Fibroblast of skin of back (primary cell): Measurements from ENCODE around the gene RAD51.

Experiments used
- DNase-seq: peaks from one replicate; pipeline ENCODE4 v3.0.0-alpha.2; 2013

RAD51 gene

DNA sequence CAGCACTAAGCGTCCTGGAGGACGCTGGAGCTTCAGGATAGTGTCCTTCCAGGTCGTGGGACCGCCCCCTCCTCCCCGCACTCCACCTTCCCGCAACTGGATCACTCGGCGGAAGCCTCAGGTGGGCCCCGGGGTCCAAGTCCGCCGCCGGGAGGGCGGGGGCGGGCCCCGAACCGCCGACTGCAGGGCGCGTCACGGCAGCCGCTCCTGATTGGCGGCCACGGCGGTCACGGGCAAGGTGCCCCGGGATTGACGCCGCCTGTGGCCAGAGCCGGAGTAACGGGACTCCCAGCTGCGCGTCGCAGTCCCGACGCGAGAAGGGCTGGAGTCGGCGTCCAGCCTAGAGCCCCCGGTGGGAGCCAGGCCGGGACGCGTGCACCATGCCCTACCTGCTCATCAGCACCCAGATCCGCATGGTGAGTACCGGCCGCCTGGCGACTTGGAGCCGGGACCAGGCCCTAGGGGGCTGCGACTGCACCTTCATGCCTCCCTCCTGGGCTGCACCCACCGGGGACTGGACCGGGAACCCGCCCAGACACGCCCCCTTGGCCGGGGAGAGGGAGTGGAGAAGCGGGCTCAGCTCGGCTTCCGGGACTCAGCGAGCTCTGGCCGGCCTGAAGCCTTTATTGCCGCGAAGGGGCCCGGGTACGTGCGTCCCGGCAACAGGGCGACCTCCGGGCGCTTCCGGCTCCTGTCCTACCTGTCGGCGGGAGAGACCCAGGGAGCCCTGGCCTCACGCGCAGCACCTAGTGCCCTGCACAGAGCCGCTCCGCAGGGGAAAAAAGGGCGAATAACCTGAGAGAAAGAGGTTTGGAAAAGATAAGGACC, 69.0 kb downstream of the RAD51 start, which contains the start of gene GCHFR:
Gene GCHFR, plus strand, starts transcription at position 268 of the 828 bp plus-strand sequence. Its CDS starts 113 bp downstream, at position 381.
- DNase-seq, result peak; percentile 61

DNA sequence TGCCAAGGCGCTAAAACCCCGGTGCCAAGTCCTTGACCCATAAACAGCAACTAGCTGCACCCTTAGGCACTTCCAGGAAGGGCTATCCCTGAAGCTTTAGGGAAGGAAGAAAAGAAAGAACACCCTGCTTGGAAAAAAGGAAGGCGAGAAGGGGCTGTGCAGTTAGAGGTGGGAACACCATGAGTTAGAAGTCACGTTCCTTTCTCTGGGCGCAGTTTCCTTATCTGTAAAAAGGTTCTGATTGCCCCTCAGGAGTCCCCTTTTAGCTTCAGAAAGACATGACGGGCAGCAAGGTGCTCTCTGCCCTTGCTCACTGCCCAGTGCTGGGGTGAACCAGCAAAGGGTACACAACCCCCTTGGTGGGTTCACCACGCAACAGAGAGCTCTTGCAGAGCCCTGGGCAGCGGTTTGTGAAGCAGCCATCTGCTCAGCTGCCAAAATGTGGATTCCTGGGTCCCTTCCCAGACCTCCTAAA, 69.7 kb downstream of the RAD51 start:
- no peak for DNase-seq

DNA sequence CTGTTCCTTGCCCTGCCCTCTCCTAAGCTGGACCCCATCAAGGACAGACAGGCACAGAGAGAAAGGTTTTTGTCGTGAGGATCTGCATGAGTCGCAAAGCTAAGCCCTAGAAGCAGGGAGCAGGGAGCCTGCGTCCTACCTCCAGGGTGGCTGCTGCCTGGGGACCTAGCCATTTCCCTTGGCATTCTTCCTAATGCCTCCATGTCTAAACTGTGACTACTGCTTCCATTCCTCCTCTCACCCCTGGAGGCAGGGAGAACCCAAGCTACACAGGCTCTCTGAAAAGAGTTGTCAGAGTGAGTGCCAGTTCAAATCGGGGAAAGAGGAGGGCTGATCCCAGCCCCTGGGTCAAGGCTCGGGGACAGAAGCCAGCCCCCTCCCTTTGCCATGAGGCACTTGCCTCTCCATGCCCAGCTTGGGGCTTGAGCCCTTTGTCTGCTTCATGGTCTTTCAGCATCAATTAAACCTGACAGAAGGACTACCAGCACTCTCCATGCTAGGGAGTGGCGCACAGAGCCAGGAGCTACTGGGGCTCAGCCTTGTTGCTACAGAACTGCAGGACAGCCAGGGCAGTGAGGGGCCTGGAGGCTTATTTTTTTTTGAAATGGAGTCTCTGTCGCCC, 71.3 kb downstream of the RAD51 start:
- peak; percentile 61 for DNase-seq

DNA sequence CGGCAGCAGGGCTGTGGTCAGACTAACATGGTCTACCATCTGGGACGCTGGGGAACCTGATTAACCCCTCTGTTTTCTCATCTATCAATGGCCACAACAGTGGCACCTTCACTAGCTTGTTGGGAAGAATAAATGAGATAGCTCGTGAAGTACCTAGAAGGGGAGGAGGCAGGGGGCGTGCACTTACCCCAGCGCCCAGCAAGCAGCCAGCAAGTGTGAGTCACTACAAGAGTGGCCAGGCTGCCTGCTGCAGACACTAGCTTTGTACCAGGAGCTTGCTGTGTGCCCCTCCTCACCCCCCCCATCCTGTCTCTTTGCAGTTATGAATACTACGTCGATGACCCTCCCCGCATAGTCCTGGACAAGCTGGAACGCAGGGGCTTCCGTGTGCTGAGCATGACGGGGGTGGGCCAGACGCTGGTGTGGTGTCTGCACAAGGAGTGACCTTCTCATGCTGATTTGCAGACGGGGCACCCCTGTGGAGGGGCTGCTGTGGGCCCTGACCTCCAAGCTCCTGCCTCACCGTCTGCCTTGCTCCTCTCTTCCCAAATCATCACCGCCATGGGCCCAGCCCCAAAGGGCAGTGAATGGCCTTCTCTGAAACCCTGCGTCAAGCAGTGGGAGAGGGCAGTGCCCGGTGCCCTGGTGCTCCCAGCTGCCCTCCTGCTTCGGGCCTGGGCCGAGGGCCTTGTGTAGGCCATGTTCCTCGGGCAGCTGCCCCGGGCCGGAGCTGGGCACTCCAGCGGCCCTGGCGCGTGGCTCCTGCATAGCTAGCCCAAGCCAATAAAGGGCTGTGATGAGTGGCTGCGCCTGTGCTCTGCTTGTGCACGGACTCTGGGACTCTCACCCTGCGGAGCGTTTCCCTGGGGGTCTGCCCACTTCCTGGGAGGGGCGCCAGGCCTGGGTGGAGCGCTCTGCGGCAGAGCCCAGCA, 72.2 kb downstream of the RAD51 start:
- peak; percentile 47 for DNase-seq

DNA sequence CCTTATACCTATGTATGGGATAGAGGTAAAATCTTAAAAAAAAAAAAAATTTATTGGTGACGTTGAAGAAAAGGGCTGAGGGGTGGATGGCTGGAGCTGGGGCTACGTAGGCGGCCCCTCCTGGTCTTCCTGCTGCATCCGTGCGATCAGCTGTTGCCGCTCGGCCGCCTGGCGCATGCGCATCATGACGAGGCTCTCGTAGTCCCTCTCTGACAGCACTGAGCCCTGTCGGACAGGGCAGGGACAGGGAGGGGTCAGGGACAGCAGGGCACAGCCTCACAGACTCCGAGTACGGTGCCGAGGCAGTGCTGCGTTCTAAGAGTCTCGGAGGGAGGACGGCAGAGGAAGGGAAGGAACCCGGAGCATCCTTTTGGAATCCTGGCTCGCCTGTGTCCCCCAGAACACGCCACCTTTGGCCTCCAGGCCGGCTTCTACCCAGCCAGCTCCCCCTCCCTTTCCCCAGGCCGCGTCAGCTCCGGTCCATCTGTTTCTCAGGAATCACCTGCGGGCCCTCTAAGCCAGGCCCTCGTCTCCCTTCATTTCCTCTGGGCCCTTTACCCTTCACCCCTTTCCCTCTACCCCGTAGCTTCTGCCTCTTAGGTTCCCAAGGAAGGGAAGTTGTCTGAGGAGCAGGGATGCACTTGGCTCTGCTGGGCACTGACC, 73.0 kb downstream of the RAD51 start:
- no peak for DNase-seq

DNA sequence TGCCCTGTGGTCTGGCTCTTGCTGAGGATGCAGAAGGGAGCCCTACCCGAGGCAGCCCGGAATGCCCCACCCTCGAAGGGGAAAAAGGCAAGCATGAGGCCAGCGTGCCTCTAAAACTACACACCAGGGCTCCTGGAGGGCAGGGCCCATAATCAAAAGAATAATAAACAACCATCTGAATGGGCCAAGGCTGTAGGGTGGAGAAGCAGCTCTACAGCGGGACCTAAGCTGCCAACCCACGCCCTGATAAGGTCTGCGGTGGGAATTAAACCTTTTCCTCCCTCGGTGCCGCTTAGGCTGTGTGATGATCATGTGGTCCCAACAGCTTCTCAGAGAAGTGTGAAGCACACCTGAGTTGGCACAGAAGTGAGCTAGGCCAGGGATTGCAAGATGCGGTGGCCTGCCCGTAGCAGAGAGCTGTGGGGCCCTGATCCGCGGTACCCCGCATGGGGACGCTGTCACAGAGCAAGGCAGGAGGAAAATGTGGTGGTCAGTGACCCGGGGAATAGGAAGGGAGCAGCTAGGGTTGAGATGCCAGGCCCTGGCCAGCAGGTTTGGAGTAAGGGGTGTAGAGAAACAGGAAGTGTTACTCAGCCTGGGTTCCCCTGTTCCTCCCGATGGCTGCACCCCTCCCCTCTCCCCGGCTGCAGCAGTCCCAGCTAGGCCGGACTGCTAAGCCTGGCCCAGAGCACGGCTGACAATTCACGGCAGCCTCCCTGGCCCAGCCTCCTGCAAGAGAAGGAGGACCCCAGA, 73.7 kb downstream of the RAD51 start:
- DNase-seq, result no peak

DNA sequence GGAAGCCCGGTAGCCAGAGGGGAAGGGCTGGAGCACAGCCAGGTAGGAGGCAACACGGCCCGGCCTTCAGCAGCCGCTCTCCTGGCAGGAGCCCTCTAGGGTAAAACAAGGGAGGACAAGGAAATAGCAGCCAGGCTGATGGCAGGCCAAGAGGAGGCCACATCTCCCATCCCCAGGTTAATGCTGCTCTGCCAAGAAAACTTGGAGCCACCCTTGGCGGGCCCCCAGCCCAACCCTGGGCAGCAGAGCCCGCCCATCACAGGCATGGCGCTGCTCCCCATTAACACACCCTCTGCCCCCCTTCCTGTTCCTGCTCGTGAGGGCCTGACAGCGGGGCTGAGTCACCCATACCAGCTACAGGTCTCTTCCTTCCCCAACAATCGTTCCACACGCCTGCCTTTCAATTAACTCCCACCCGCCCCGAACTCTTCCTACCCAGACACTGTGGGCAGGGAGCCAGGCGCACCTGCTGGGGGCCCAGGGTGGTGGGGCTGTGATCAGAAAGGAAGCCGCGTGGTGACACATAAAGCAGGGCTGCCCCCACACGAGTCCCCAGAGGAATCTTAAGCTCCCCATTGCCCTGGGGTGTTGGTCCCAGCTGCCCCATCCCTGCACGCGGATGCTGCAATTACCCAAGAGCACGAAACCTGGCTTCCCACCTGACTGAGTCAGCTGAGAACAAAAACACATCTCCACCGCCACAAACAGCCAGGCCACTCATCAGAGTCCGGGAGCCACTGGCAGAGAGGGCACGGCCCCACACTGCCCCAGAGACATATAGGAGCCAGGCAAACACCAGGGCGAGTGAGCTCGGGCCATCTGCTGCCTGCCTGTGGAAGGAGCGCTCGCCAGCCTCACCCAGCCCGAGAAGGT, 74.5 kb downstream of the RAD51 start, which contains the start of gene C15orf62:
Gene C15orf62, plus strand, starts transcription at position 707 of the 873 bp plus-strand sequence. CDS start 516 bp downstream, outside the sequence.
- peak; percentile 46 for DNase-seq

DNA sequence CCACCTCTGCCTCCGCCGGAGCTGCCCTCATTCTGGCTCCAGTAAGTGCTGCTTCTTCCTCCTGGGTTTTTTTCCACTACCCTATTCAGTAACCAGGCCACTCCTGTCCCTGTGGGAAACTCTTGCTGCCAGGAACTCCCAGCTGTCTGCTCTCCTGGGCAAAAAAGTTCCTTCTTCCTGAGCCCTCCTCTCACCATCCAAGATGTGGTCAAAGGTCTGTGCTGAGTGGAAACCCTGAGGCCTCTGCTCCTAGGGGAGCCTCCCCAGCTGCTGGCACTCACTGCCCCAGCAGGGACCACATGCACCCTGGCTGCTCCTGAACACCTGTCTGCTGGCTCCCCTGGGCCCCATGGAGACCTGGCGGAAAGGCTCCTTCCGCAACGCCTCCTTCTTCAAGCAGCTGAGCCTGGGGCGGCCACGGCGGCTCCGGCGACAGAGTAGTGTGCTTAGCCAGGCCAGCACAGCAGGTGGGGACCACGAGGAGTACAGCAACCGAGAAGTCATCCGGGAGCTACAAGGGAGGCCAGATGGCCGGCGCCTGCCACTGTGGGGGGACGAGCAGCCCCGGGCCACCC, 75.3 kb downstream of the RAD51 start:
- no peak for DNase-seq

DNA sequence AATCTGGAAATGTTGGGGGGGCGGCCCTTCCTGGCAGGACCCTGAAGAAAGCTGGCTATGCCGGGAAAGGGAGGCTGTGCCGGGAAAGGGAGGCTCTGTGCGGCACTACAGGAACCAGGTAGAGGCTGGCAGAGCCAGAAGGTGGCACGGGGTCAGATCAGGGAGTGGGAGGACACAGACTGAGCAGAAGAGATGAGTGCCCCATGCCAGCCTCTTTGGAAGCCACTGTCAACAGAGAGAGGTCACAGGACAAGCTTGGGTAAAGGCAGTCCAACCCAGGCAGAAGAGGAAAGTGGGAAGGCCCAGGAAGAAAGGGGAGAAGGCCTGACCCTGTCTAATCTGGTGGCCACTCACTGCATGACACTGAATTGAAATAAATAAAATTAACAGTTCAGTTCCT, 76.3 kb downstream of the RAD51 start:
- no peak for DNase-seq

DNA sequence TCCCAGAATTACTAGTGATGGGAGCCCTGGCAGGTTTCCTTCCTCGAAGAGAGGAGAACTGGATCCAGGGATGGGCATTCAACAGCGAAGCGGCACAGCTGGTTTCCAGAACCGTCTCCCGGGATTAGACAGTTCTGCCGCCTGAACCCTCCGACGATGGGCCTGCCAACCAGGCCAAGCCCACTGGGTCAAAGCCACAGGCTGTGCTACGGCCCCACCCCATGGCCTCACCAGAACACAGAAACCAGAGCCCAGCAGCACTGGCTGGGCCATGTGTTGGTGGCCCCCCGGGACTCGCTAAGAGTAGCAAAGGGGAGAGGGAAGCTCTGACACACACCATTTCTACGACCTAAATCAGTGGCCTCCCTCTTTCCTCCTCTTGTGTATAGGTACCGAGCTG, 77.0 kb downstream of the RAD51 start:
- no peak for DNase-seq

DNA sequence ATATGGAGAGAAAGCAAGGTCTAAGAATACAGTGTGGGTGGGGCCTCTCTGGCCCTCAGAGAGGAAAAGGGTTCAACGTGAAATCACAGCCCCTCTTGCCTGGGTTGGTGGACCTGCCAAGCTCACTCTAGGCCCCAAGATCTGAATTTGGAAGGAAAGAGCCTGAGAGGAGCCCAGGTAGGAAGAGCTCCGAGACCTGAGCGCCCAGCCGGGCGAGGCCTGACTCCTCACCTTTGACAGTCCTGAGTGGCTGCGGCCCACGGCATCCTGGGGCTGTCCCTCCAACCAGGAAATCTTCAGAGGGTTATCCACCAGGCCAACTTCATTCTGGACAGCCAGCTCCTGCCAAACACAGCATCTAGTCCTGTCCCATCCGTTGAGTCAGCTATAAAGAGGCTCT, 78.5 kb downstream of the RAD51 start:
- DNase-seq, result no peak

DNA sequence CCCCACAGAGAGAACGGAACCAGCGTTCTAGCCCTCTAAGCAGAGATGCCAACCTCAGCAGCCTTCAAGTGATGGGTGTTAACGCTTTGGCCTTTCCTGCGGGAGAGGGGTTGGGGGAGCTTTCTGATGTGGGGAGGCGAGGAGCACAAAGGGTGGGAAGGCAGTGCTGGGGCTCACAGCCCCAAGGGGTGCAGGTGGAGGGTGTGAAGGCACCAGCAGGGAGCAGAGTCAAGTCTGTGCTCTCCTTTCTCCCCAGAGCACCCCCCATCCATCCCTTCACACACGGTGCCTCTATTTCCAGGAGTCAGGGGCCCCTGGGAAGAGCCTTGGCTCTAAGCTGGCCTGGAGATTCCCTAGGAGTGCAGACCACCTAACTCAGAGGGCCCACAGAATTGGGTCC, 78.9 kb downstream of the RAD51 start:
- DNase-seq, result no peak

DNA sequence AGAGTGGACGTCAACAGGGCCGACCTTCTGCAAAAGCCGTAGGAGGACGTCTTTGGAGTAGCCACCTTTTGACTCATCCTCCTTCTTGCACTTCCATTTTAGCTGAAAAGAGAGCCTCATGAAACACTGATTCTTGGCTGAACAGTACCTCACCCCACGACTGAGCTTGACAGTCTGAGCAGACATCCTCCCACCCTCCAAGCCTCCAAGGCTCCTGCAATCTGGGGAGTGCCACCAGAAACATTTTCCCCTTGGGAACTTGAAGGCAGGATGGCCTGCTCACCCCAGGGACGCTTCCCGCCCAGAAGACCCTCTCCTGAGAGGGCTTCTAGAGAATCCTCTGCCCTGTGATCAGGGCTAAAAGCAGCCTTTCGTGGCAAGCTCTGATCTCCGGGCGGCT, 80.0 kb downstream of the RAD51 start:
- DNase-seq, result no peak

DNA sequence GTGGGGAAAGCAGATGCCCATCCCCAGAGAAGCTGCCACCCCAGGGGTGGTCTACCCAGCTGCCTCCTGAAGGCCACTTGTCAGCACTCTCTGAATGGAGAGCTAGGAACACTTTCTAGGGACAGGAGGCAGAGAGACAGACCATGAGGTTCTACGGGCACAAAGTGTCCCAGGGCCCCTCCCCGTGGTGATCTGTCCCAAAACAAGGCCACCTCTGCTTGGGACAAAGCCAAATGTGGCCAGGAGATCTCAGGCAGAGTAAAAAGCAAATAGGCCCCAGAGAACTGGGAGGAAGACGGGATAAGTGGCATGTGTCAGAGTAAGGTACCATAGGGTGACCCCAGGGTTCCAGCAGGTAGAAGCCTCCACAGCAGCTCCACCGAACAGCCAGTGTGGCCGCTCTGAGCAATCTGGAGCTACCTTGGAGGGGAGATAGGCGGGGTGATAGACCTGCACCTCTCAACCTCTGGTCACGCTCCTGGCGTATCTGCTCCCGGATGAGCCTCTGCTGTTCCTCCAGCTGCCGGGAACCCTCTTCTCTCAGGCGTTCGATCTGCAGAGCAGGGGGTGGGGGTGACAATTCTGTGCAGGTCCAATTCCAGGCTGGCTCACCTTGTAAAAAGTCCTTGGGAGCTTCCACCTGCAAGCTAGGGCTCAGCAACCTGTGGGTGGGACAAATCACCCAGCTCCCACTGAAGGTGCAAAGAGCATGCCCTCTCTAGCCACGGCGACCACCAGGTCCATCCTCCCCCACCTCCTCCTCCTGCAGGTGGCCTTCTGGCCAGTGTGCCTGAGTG, 81.0 kb downstream of the RAD51 start:
- no peak for DNase-seq

DNA sequence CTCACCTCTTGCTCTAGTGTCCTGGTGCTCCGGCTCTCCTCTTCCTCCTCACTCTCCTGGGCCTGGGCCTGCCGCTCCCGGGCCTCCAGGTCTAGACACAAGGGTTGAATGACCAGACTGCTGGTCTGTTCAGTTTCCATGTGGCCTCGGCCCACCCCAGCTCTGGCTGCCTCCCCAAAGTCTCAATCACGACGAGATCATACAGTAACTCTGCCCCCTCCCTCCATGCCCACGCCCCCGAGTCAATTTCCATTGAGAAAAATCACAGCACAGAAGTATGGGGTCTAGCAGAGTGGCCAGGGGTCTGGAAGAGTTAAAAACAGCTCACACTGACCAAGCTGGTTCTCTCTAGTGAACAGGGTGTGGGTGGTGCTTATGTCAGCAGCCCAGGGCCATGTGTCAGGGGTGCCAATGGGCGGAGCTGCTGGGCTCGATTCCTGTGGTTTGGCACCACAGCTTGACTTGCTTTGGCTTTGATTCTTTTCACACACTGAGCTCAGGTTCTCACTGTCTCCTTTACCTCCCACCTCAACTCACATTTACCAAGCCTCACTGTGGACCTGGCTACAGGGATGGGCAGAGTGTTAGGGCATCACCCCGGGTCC, 81.7 kb downstream of the RAD51 start:
- peak; percentile 42 for DNase-seq
